Measurements from ENCODE around the gene ELFN2. TPM values are rescaled to one million over a fixed set of nuclear protein-coding genes. Genes with fewer than 3 reads are reported as not detected.

ELFN2 gene
- total RNA-seq, 1 experiment from 2014 or later, result 10.0 TPM

DNA sequence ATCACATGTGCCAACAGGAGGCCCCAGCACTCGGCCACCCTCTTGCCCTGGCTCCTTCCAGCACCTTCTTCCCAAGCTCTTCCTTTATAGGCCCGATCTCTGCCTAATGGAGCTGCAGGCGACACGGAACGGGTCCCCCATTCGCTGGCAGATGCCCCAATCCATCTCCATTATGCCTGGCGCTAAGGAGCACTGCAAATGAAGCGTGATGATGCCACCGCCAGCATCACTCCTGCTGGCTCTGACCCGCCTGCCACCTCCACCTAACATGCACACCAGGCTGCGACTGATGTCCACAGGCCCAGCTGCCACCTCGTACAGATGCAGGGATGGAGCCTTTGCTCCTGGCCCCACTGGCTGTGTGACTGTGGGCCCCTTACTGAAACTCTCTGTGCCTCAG, 33.5 kb downstream of the ELFN2 start:
- BruUV-seq (replicated peaks), result no TSS peak
- H3K9me3 ChIP-seq (ENCODE audit: low read length), result no peaks in the 10 kb centered on the region
- H3K27me3 ChIP-seq (ENCODE audit: low read length), result no peaks in the 10 kb centered on the region
- ChIA-PET POLR2A (ENCODE audit: unreplicated experiment) (no interaction called here), CTCF (no interaction called here)
- H3K4me1 ChIP-seq (ENCODE audit: insufficient read depth, low read length), result no peaks in the 10 kb centered on the region
- DNase-seq, result no peak
- H3K36me3 ChIP-seq (ENCODE audit: low read depth, low read length), result no peaks in the 10 kb centered on the region
- ATAC-seq, result no peak
- H2AFZ ChIP-seq (ENCODE audit: low read length), result no peak overlapping the region
- intact Hi-C loops (cut with micrococcal nuclease), result no loop called here
- H3K9me2 ChIP-seq (replicated peaks; ENCODE audit: low read length), result no peaks in the 10 kb centered on the region
- no peaks in the 10 kb centered on the region for H3F3A ChIP-seq (ENCODE audit: low read length, unreplicated experiment)
- no peak overlapping the region for H3K9ac ChIP-seq (ENCODE audit: low read length)
- TF ChIP-seq, protein P1, sequence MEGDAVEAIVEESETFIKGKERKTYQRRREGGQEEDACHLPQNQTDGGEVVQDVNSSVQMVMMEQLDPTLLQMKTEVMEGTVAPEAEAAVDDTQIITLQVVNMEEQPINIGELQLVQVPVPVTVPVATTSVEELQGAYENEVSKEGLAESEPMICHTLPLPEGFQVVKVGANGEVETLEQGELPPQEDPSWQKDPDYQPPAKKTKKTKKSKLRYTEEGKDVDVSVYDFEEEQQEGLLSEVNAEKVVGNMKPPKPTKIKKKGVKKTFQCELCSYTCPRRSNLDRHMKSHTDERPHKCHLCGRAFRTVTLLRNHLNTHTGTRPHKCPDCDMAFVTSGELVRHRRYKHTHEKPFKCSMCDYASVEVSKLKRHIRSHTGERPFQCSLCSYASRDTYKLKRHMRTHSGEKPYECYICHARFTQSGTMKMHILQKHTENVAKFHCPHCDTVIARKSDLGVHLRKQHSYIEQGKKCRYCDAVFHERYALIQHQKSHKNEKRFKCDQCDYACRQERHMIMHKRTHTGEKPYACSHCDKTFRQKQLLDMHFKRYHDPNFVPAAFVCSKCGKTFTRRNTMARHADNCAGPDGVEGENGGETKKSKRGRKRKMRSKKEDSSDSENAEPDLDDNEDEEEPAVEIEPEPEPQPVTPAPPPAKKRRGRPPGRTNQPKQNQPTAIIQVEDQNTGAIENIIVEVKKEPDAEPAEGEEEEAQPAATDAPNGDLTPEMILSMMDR (conservative IDR thresholded peaks at IDR 0.05; ENCODE audit: low read depth, low read length), result no peak
- TF ChIP-seq EZH2 (IDR thresholded peaks at IDR 0.05; ENCODE audit: low read length, unreplicated experiment) (no peak), EZH2phosphoT487 (IDR thresholded peaks at IDR 0.05; ENCODE audit: borderline replicate concordance, low read length) (no peak)
- no peak overlapping the region for H3K4me3 ChIP-seq (ENCODE audit: low read length)
- H3K79me2 ChIP-seq (ENCODE audit: low read length), result no peaks in the 10 kb centered on the region
- no peaks in the 10 kb centered on the region for H4K20me1 ChIP-seq (ENCODE audit: low read length)
- H3K27ac ChIP-seq (ENCODE audit: low read length), result no peak overlapping the region
- H3K4me2 ChIP-seq (ENCODE audit: low read length), result no peak overlapping the region

DNA sequence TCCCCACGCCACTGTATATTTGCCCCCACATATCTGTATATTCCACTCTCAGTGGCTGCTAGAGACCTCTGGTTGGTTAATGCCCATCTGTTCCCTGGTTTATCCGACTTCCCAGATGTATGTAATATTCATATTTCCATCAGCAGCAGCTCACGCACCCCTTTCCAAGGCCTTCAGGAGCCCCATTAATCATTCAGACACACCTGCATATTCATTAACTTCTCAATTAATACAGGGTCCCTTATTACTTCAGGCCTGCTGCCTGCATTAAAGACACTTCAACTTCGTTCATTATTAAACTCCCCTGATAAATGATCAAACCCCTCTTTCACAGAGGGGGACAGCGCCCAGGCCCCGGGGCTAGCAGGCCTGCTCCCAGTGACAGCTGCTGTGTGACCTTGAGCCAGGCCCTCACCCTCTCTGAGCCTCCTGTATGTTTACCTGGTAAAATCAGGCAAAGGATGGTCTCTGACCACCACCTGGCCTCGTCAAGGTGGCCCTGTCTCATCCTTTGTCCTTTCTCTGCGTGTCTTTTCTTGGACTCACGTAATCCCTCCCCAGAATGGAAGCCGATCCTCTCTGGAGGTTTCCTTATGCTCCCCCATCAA, 34.5 kb downstream of the ELFN2 start:
- no peak for DNase-seq
- Histone ChIP-seq H3K27me3 (ENCODE audit: low read length) (no peaks in the 10 kb centered on the region), H3K4me3 (ENCODE audit: low read length) (no peak overlapping the region), H3K79me2 (ENCODE audit: low read length) (no peaks in the 10 kb centered on the region), H3F3A (ENCODE audit: low read length, unreplicated experiment) (no peaks in the 10 kb centered on the region), H3K27ac (ENCODE audit: low read length) (no peak overlapping the region), H3K9ac (ENCODE audit: low read length) (no peak overlapping the region), H3K4me1 (ENCODE audit: insufficient read depth, low read length) (no peaks in the 10 kb centered on the region), H3K36me3 (ENCODE audit: low read depth, low read length) (no peaks in the 10 kb centered on the region), H3K9me2 (replicated peaks; ENCODE audit: low read length) (no peaks in the 10 kb centered on the region), H3K9me3 (ENCODE audit: low read length) (no peaks in the 10 kb centered on the region), H3K4me2 (ENCODE audit: low read length) (no peak overlapping the region), H4K20me1 (ENCODE audit: low read length) (no peaks in the 10 kb centered on the region), H2AFZ (ENCODE audit: low read length) (no peak overlapping the region)
- BruUV-seq (replicated peaks), result no TSS peak
- TF ChIP-seq EZH2phosphoT487 (IDR thresholded peaks at IDR 0.05; ENCODE audit: borderline replicate concordance, low read length) (no peak), EZH2 (IDR thresholded peaks at IDR 0.05; ENCODE audit: low read length, unreplicated experiment) (no peak)
- TF ChIP-seq, protein P1 (conservative IDR thresholded peaks at IDR 0.05; ENCODE audit: low read depth, low read length), result no peak
- ATAC-seq, result no peak
- POLR2A ChIA-PET (ENCODE audit: unreplicated experiment), result no interaction called here
- CTCF ChIA-PET, result no interaction called here
- intact Hi-C loops (cut with micrococcal nuclease), result no loop called here

DNA sequence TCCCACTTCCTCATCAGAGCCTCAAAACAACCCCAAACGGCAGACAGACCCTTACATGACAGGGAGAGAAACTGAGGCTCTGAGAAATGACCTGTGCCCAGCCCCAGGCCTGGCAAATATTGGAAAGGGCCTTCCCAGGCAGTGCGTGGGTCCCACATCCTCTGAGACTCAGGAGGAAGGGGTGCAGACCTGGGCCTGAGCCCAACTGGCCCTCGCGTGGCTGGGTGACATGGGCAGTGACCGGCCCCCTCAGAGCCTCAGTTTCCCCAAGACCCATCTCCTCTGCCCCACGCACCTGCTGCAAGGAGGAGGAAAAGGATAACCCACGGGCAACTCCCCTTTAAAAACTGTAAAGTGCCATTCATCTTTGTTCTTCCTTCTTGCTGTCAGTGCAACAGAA, 35.6 kb downstream of the ELFN2 start:
- H3K9me3 ChIP-seq (ENCODE audit: low read length), result no peaks in the 10 kb centered on the region
- no peaks in the 10 kb centered on the region for H3K27me3 ChIP-seq (ENCODE audit: low read length)
- H3K9me2 ChIP-seq (replicated peaks; ENCODE audit: low read length), result no peaks in the 10 kb centered on the region
- no peak overlapping the region for H3K9ac ChIP-seq (ENCODE audit: low read length)
- H3K27ac ChIP-seq (ENCODE audit: low read length), result no peak overlapping the region
- no peaks in the 10 kb centered on the region for H3K36me3 ChIP-seq (ENCODE audit: low read depth, low read length)
- H2AFZ ChIP-seq (ENCODE audit: low read length), result no peak overlapping the region
- H3K4me2 ChIP-seq (ENCODE audit: low read length), result no peak overlapping the region
- ATAC-seq, result no peak
- BruUV-seq (replicated peaks), result no TSS peak
- DNase-seq, result no peak
- ChIA-PET POLR2A (ENCODE audit: unreplicated experiment) (no interaction called here), CTCF (no interaction called here)
- TF ChIP-seq, protein P1 (conservative IDR thresholded peaks at IDR 0.05; ENCODE audit: low read depth, low read length), result no peak
- TF ChIP-seq EZH2 (IDR thresholded peaks at IDR 0.05; ENCODE audit: low read length, unreplicated experiment), result no peak
- TF ChIP-seq EZH2phosphoT487 (IDR thresholded peaks at IDR 0.05; ENCODE audit: borderline replicate concordance, low read length), result no peak
- no peaks in the 10 kb centered on the region for H3K4me1 ChIP-seq (ENCODE audit: insufficient read depth, low read length)
- H4K20me1 ChIP-seq (ENCODE audit: low read length), result no peaks in the 10 kb centered on the region
- intact Hi-C loops (cut with micrococcal nuclease), result no loop called here
- no peaks in the 10 kb centered on the region for H3K79me2 ChIP-seq (ENCODE audit: low read length)
- H3K4me3 ChIP-seq (ENCODE audit: low read length), result no peak overlapping the region
- no peaks in the 10 kb centered on the region for H3F3A ChIP-seq (ENCODE audit: low read length, unreplicated experiment)
